Adipose tissue (tissue), 3 donors: Measurements from ENCODE around the gene CEP192. TPM values are rescaled to one million over a fixed set of nuclear protein-coding genes. Genes with fewer than 3 reads are reported as not detected.
"Not testable (repeated sequence)": the region's sequence is repeated elsewhere in the genome, so short reads cannot be mapped to it uniquely, and the experiment has no call there.

Experiments used
- H3K27ac ChIP-seq: one replicate; pipeline ENCODE4 v1.5.1; 2013; ENCODE audit warnings: low read depth, low read length
- WGBS, 3 donors: extraction: QIAGEN DNeasy Blood & Tissue Kit; methylation state at CpG; one replicate each; pipeline ENCODE4 v1.1.7; 2013; 5-methylcytosine and 5-hydroxymethylcytosine counted together
- polyA plus RNA-seq, 3 donors: library from polyadenylated mRNA; stranded (reverse); fragments of 200-250 nt; gene quantifications; one replicate each; pipeline ENCODE4 v1.2.3, GENCODE V29; 2013
- donor health status: healthy with polysubstance abuse.
- donor health status: Bipolar disorder and iron deficiency.
- donor health status: healthy.

The CEP192 gene
- polyA plus RNA-seq, 3 donors, result 6.2 to 8.9 (median 6.5) TPM

DNA sequence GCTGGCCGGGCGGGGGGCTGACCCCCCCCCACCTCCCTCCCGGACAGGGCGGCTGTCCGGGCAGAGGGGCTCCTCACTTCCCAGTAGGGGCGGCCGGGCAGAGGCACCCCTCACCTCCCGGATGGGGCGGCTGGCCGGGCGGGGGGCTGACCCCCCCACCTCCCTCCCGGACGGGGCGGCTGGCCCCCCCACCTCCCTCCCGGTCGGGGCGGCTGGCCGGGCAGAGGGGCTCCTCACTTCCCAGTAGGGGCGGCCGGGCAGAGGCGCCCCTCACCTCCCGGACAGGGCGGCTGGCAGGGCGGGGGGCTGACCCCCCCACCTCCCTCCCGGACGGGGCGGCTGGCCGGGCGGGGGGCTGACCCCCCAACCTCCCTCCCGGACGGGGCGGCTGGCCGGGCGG is 11.1 kb upstream of the CEP192 start:
- WGBS, 3 donors, result 93 to 95% (median 95%) methylated on average over 6 to 18 of the region's 34 CpGs
- not testable (repeated sequence) for H3K27ac ChIP-seq

DNA sequence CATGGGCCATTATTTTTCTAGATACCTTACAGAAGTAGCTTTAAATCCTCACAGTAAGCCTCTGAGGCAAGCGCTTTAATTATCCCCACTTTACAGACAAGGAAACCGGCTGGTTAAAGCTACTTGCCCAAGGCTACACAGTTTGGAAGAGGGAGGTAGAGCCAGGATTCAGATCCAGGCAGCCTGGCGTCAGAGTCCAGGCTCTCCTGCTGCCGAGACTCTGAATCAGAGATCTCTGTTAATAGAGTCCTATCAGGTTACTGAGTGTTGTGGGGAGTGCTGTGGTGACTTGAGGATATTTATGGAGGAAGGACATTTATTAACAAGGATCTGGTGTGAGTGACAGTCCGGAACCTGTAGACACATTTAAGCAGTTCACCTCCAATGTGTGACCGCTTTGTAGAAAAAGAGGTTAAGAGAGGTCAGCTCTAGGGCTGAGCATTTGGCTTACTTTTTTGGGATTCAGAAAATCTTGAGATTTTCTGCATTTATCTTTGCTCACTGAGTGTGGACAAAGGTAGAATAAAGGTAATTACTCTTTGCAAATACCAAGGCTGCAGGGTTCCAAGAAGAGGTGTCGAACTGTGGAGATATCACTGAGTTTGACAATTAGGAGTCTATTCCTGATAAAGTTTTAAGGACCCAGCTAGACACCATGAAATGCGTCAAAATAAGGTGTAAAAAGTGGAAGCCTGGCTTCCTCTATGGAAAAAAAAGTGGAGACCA is 1.6 kb upstream of the CEP192 start:
- 87 to 90% (median 90%) methylated on average over 8 of the region's 8 CpGs for WGBS, 3 donors

DNA sequence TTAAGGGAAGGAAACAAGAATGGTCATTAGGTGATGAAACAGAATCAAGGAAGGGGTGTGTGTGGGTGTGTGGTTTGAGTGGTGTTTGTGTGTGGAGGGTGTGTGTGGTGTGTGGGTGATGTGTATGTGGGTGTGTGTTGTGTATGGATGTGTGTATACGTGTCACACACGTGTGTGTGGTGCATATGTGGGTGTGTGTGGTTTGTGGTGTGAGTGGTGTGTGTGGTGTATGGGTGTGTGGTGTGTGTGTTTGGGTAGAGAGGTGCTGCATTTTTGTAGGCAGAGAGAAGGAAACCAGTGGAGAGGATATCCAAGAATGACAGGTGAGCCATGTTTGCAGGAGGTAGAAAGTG is 1.1 kb upstream of the CEP192 start:
- no peak overlapping the region for H3K27ac ChIP-seq
- 39 to 46% (median 41%) methylated on average over 2 of the region's 2 CpGs for WGBS, 3 donors

More for the DNA sequence above, 1.6 kb upstream of the CEP192 start:
- H3K27ac ChIP-seq, result no peak overlapping the region

DNA sequence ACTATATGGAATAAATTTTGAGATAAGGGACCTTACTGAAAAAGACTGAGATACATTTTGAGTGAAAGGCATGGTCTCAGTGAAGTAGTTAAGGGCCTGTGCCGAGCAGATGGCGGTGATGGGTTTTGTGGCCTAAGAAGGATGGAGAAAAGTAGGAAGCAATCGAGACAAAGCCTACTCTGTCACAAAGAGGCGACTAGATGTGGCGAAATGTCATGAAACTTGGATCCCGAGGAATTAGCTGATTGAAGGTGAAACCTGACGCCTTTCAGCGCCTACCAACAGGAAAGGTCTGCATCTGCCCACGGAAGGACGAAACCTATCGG is 558 bp upstream of the CEP192 start:
- 1 to 5% (median 1%) methylated on average over 11 of the region's 11 CpGs for WGBS, 3 donors
- H3K27ac ChIP-seq, result no peak overlapping the region

DNA sequence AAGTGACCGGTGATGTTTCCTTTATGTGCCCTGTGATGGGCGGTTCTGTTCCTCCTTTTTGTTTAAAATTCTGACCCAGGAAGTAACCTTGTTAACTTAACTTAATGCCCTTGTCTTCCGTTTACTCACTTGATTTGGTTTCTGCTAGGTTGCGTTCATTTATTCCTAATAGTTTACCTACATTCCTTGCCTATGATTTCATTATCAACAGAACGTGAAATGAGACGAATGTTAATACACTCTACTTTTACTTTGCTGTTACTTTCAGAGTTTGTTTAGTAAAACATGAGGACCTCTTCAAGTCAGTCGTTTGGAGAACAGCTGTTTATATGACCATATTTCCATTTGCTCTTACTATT is 638 bp downstream of the CEP192 start:
- no peak overlapping the region for H3K27ac ChIP-seq
- 0 to 1% (median 0%) methylated on average over 7 of the region's 7 CpGs for WGBS, 3 donors

DNA sequence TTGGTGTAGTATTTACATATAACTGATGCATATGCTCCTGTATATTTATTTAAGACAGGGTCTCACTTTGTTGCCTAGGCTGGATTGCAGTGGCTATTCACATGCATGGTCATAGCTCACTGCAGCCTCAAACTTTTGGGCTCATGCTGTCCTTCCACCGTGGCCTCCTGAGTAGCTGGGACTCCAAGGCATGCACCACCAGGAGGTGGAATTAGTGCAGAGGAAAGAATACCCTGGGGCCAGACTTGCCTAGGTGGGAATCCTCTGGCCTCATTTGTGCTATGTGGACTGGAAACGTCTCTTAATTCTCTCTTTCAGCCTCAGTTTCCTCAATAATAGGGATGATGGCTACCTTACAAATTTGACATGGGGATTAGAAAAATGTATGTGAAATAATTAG is 2.3 kb downstream of the CEP192 start:
- H3K27ac ChIP-seq, result no peak overlapping the region
- WGBS, 3 donors, result 83 to 93% (median 86%) methylated on average over 2 of the region's 2 CpGs

DNA sequence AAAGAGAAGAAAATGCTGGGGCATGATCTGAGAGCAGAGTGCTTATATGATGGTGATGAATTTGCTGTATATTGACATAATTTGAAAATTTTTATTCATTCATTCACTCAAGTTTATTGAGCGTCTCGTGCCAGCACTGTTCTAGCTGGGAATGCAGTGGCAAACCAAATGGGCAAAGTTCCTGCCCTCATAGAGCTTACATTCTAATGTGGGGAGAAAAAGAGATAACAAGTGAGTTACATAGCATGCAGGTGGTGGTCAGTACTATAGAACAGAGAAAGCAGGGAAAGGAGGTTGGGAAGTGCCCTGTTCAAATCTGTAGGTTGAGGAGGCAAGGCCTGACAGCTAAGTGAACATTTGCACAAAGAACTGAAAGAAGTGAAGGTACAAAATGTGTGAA is 4.3 kb downstream of the CEP192 start:
- 73 to 99% (median 96%) methylated on average over 2 of the region's 2 CpGs for WGBS, 3 donors
- no peak overlapping the region for H3K27ac ChIP-seq

DNA sequence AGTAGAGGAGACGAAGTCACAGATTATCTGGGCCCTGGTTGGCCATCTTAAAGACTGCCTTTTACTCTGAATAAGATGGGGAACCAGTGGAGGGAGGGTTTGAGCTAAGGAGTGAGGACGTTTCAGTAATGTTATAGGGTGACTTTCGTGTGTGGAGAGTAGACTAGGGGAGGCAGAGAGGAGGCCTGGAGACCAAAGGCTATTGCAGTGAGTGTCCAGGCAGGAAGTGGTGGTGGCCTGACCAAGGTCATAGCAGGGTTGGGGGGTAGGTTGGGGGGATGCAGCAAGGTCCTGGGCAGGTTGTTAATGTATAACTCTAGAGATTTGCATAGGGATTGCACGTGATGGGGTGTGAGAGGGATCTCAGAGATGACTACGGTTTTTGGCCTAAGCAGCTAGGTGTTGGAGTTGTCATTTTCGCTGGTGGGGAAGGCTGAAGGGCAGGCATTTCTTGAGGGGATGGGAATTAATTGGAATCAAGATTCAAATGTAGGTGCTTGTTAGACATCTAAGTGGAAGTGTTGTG is 4.9 kb downstream of the CEP192 start:
- WGBS, 3 donors, result 89 to 96% (median 93%) methylated on average over 6 of the region's 6 CpGs
- H3K27ac ChIP-seq, result no peak overlapping the region

DNA sequence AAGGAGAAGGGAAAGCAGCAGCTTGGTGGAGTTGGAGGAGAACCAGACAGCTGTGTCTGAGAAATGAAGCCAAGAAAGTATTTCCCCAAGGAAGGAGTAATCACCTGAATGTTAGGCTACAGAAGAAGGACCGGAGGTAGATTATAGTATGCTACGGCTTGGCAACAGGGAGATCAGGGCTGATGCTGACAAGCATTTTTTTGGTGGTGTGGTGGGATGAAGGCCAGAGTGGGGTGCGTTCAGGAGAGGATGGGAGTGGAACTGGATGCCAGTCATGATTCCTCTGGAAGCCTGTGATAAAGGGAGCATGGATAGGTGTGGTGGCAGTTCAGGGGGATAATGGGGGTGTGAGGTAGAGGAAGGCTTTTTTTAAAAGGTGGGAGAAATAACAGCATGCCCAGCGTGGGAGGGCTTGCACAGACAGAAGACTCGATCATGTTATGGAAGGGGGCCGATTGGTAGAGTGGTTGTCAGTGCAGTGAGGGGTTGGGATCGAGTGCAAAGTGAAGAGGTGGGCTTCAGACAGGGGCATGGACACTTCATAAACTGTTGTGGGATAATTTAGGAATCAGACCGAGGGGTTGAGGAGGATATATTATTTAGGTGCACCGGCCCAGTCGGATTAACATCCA is 5.6 kb downstream of the CEP192 start:
- no peak overlapping the region for H3K27ac ChIP-seq
- WGBS, 3 donors, result 61 to 81% (median 77%) methylated on average over 10 of the region's 10 CpGs

DNA sequence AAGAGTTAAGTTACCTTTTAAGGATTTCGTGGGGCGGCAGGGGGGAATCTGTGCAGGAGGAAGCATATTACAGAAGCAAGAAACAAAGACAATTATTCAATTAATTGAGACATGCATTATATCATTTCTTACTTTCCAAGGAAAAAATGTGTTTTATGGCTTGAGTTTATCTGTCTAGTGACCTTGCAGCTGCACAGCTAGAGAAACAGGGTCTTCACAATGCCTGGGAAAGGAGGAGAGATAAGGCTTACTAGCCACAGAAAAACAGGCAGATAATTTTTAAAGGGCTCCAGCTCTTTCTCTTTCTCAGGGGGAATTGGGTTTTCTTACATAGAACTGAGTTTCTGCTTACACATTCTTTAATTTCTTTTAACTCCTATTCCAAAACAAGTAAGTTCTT is 6.2 kb downstream of the CEP192 start:
- not testable (repeated sequence) for H3K27ac ChIP-seq
- WGBS, 3 donors, result 21 to 82% (median 74%) methylated on average over 2 of the region's 2 CpGs

DNA sequence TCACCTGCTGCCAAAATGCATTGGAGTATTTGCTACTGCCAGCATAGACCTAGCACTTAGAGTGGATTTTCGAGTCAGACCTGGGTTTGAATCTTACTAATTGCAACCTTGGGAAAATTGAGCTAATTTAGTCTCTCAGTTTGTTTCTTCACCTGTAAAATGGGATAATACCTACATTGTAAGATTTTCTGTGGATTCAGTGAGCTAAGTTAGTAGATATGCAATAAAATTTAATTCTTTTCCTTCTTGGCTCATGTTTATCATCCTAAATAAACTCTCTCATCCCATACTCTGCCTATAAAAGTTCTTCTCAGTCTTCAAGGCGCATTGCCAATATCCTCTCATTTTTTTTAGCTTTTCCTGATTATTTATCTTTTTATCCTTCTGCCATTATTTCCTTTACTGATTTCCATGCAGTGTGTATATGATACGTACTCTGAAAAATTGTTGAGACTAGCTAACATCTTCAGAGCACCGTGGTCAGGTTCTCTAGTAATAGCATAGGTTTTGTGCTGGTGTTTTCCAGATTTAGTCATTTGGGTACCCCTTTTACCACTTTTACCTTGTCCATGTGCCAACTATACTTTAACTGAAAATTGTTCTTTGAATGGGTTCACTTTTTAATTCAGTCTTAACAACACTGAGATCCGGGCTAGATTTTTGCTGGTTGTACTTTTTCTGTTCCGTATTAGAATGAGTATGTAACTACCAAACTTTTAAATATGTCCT is 7.3 kb downstream of the CEP192 start:
- WGBS, 3 donors, result 87 to 92% (median 88%) methylated on average over 6 of the region's 6 CpGs
- no peak overlapping the region for H3K27ac ChIP-seq

DNA sequence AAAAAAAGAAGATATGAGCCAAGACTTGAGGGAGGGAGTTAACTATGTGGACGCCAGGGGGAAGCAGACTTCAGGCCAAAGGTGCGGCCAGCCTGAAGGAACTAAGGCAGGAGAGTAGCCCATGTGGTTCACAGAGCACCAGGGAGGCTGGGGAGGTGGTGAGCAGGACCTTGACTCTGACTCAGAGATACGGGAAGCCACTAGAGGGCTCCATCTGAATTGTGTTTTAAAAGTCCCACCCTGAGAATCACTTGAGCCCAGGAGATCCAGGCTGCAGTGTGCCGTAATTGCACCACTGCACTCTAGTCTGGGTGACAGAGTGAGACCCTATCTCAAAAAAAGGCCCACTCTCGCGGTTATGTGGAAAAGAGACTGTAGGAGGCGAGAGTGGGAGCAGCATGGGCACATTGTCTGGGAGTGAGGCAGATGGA is 12.3 kb downstream of the CEP192 start:
- H3K27ac ChIP-seq, result no peak overlapping the region
- WGBS, 3 donors, result 67 to 73% (median 71%) methylated on average over 7 of the region's 7 CpGs

DNA sequence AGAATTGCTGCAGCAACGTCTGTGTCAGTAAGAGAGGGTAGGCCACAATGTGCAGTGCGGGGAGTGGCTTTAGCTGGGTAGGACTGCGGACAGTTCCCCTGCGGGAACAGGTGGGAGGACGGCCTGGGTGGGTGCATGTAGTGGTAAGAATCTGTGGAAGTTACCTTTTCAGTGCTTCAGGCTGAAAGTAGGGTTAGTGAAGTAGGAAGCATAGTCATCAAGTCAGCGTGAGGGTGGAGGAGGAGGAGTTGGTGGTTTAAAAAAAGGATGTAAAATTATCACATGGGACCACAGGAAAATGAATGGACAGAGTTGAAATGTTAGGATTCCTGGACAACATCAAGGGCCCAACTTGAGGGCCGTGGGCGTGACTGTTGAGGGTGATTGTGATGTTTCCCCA is 13.2 kb downstream of the CEP192 start:
- H3K27ac ChIP-seq, result no peak overlapping the region
- 84 to 90% (median 87%) methylated on average over 8 of the region's 8 CpGs for WGBS, 3 donors

DNA sequence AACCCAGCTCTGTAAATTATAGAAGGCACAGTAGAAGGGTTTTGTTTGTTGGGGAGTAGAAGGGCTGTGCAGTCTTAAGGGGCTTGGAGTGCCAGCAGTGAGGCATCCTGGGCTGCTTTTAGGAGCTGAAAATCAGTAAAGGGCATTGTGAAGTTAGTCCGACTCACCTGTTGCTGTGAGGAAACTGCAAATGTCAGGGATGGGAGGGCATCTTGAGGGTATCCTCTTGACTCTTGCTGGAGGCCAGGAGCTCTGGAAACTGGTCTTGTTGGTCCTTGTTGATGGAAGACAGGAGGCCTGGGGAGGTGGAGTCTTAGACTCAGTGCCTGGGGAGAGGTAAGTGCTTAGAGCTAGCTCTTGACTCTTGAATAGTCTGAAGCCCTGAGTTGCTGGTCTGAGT is 14.1 kb downstream of the CEP192 start:
- no peak overlapping the region for H3K27ac ChIP-seq
- 93 to 100% (median 94%) methylated on average over 1 of the region's 1 CpG for WGBS, 3 donors

DNA sequence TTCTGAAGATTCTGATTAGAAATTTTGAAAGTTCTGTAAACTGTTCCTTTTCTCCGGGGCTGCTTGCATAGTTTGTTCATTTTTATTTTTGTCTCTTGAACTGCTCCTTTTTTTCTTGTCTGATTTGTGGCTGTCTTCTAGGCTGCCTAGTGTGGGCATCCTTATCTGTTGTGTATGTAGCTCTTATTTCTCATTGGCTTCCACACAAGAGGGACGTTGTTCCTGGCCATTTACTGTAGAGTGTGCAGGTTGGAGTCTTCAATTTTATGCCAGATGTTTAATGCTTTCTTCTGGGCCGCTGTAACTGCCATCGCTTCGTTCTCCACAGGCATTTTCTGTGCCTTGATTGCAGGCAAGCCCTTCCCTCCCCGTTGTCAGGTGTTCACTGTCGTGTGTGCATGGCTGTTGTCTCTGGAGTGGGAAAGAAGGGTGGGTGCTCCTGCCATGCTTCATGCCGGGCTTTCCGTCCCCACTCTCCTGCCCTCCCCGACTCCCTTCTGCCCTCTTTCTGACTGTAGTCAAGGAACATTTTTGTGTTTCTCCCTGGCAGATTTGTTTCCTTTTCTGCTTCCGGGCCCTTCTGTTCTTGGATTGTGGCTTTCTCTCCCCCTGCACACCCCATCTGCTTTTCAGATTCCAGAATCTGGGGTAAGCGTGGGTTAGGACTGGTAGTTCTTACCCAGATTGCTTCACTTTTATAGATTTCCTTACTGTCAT is 15.5 kb downstream of the CEP192 start:
- no peak overlapping the region for H3K27ac ChIP-seq
- 65 to 86% (median 67%) methylated on average over 12 of the region's 12 CpGs for WGBS, 3 donors

DNA sequence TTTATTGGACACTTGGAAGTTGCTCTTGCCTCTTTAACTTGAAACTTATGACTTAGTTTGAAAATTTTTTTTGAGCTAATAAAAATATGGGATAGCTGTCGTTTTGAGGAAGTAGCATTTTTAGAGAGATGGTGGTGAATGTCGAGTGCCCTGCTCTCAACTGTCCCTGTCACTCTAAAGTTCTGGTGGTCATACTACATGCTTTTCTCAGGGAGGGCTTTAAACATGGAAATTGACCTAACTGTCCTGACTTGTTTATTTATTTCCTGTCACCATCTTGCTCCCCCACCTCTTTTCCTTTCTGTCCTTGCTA is 16.0 kb downstream of the CEP192 start:
- no peak overlapping the region for H3K27ac ChIP-seq
- WGBS, 3 donors, result 28 to 67% (median 36%) methylated on average over 2 of the region's 2 CpGs

DNA sequence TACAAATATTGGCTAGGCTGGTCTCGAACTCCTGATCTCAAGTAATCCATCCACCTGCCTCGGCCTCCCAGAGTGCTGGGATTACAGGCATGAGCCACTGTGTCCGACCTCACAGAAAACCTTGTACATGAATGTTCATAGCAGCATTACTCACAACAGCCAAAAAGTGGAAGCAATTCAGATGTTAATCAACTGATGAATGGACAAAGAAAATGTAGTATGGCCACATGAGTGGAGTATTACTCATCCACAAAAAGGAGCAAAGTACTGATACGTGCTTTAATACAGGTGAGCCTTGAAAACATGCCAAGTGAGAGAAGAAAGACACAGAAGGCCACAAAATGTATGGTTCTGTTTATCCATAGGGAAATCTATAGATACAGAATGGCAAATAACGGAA is 20.6 kb downstream of the CEP192 start:
- H3K27ac ChIP-seq, result no peak overlapping the region
- WGBS, 3 donors, result 94 to 97% (median 95%) methylated on average over 5 of the region's 5 CpGs

DNA sequence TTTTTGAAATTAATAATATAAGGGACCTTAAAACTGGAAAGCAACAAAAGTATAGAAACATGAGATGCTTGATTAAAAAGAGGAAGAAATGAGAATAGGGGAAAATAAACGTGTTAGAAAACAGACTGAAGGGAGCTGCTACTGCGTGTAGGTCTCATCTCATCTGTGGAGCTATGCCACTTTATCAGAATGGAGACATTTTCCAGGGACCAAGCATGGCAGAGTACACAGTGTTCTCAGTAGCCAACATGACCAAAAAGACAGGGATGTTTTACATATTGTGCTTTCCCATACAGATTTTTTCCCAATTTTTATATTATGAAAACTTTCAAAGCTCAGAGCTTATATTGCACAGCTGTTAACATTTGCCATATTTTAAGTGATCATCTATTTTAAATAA is 23.1 kb downstream of the CEP192 start:
- H3K27ac ChIP-seq, result no peak overlapping the region
- WGBS, 3 donors, result 88 to 90% (median 88%) methylated on average over 2 of the region's 2 CpGs

DNA sequence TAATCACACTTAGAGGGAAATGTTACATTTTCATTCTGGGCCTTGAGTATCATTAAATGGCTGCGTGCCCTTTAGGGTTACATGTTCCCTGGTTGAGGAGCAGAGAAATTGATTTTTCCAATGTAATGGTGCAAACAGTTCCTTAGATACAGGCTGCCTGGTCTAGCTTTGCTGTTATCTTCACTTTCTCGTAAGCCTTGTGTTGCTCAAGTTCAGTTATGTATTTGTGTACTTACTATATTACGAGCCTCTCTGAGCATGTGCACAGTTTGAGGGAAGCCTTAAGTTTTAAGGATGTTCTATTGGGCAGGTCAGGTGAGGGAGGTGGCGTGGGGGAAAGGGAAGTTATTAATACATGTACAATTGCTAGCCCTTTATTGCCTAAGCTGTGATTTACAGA is 23.7 kb downstream of the CEP192 start:
- 50 to 93% (median 87%) methylated on average over 4 of the region's 4 CpGs for WGBS, 3 donors
- H3K27ac ChIP-seq, result no peak overlapping the region
